D341Med (cell line): ENCODE results near the gene LAX1.

Source experiments
- DNase-seq: peaks from one replicate; pipeline ENCODE4 v3.0.0; 2012; ENCODE audit warnings: low spot score

Gene LAX1

DNA sequence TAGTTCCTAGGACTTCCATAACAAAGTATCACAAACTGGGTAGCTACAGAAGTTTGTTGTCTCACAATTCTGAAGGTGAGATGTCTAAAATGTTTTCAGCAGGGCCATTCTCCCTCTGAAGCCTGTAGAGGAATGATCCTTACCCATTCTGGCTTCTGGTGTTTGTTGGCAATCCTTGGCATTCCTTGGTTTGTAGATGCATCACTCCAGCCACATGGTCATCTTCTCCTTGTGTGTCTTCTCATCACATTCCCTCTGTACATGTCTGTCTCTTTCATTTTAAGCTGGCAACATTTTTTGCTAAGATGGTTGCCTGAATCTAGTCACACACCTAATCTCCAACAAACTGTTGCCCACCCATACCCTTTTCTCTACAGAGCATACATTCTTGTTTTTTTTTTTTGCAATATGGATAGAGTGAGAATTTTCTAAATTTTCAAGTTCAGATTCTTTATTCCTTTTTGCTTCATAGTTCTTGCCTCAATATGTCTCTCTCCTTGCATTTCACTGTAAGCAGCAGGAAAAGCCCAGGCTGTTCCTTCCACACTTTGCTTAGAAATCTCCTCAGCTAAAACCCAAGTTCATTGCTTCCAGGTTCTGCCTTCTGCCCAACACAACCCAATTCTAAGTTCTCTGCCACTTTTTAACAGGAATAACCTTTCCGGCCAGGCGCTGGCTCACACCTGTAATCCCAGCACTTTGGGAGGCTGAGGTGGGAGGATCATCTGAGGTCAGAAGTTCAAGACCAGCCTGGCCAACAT is 48.8 kb downstream of the LAX1 start:
- DNase-seq: no peak

DNA sequence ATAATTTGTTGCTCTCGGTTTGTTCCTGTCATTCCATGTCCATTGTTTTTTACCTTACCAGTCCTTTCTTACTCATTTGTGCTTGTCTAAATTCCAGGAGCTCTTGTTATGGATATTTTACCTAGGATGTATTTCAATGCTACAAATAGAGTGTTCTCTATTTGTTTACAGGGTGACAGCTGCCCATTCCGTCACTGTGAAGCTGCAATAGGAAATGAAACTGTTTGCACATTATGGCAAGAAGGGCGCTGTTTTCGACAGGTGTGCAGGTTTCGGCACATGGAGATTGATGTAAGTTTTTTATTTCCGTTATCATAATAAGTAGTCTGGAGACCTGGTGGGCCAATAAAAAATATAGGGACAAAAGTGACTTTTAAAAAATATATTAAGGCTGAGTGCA is 53.4 kb downstream of the LAX1 start:
- no peak for DNase-seq

DNA sequence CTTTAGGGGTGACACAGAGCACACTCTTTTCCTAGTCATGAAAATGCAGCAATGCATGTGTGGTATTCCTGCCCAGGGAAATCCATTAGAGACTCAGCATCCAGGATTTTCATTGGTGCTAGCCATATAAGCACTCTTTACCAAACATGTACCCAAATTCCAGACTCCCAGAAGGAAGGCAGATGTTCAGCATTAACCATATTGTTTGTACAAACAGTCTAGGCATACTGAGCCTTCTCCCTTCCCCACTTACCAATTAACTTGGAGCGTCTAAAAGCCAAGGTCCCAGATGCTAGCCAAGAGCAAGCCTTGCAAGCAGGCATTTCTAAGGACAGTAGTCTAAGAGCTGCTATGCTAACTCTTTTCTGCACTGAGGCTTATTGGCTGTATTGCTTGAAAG is 58.3 kb downstream of the LAX1 start:
- no peak for DNase-seq
